GM18502 (cell line): ENCODE results near the gene PROSER3.
A peak's percentile ranks its signal among the peaks of the same experiment; 100 is the strongest.

Experiments used
- ATAC-seq: cut with Tn5 transposase; IDR thresholded peaks from one replicate; pipeline ENCODE4 v1.9.1; 2021; ENCODE audit warnings: mild to moderate bottlenecking; ENCODE audit not compliant: unreplicated experiment, poor library complexity

Gene PROSER3

DNA sequence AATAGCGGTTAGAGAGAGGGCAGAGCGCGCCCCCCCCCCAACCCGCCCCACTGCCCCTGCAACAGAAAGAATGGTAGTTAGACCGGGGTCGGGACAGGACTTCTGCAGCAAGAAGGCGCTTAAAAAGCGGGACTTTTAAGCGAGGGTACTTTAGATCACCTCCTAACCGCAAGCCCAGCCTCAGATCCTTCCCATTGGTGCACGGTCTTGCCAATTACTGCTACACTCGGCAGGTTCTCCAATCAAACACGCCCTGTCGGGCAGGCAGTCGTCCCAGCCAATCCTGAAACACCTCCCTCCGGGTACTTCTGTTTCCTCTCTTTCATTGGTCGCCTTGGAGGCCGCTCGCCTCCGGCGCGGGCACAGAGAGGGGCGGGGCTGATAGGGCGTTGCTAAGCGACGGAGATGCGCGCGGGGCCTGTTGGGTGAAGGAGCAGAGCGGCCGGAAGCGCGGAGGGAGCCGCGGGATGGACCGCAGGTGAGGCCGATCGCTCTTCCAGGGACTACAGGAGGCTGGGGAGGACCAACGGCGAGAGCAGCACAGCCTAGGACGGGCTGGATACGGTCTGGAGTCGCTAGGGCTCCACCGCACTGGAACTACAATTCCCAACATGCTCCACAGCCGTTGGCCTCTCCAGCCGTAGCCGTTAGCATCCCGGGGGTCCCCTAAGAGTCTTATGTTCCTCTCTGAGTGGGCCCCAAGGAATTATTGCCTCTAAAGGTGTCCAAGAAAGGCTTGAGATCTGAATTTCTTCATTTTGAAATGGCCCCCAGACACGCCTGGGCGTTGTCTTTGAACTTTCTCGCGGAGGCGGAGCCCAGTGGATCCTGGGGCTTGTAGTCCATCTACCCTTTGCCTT lies at the start of gene PROSER3:
TSS of gene PROSER3 (plus strand) at position 428 of the 860 bp plus-strand sequence. CDS start at position 468, 40 bp downstream.
- peak; percentile 90 for ATAC-seq

GRCh38 chr19:35708391-35708790 lies 49.6 kb upstream of the PROSER3 start:
- no peak for ATAC-seq

- peak; percentile 37 for ATAC-seq
Observed at GRCh38 chr19:35710784-35711723, 46.9 kb upstream of the PROSER3 start.

DNA sequence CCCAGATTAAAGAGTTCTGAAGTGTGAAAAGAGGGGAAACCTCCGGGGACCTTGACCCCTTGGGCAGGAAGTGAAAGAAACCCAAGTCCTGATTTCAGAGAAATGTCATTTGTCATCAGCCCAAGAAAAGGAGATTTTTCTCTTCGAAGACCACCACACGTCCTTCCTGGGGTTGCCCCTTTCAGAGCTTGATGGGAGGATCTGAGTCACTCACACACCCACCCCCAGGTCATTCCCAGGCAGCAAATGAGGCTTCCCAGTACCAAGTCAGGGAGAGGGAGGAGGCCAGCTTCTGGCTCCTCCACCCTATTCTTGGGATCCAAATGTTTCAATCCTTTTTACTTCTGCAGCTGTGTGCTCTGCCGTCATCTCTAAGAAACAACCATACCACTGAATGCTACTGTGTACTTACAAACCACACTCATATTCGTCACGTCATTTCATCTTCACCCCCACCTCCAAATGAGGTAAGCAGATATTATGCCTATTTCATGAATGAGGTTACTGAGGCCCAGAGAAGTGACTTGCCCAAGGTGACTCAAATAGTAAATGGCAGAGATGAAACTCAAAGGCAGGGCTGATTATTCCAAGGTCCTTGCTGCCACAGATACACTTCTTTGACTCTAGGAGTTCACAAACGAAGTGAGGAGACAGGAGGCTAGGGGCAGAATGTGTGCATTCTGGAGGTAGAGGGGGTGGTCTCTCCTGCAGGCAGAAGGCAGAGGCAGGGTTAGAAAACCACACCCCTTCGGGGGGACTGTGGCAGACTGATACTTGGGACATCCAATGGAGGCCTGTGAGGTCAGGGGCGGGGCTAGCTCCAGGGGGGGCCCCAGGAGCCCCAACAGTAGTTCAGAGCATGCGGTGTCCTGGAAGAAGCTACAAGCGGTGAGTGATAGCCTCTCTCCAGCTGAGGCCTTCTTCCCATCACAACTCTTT lies 45.1 kb upstream of the PROSER3 start:
- ATAC-seq, result no peak

DNA sequence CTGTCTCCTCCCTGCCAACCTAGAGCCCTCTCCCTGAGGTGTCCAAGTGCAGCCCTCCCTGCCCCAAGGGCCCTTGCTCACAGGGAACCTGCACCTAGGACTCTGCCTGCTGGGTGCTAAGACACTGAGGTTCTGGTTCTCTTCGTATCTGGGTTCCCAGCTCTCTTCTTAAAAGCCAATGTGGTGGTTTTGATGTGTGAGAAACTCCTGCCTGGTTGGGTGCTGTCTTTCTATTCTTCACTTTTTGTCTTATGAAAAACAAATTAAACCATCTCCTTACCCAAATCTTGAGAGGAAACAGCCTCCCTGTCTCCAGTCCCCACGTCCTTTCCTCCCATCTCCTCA lies 44.5 kb upstream of the PROSER3 start:
- ATAC-seq, result no peak

DNA sequence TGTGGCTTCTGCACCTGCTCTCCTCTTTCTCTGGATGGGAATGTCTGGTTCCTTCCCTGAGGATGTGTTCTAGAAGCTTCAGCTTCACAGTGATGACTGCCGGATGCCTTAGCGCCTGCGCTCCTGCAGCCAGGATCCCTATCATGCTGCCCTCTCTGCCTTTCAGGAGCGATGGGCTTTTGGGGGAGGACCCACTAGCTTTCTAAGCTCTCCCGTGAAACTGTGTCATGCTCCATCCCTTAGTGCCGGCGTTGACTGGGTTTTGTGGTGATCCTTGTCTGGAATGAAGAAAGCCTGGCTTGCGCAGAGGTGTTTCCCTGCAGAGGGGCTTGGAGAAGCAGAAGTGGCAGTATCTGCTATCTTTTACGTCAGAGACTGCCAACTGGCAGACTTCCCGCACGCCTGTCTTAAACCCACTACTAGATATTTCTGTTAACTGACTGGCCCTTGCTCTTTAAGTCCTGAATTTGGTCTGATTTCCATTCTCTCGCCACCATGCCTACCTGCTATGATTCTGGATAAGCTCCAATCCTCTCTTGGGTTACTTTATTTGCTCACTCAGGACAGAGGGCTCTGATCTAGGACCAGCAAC lies 44.0 kb upstream of the PROSER3 start:
- no peak for ATAC-seq

DNA sequence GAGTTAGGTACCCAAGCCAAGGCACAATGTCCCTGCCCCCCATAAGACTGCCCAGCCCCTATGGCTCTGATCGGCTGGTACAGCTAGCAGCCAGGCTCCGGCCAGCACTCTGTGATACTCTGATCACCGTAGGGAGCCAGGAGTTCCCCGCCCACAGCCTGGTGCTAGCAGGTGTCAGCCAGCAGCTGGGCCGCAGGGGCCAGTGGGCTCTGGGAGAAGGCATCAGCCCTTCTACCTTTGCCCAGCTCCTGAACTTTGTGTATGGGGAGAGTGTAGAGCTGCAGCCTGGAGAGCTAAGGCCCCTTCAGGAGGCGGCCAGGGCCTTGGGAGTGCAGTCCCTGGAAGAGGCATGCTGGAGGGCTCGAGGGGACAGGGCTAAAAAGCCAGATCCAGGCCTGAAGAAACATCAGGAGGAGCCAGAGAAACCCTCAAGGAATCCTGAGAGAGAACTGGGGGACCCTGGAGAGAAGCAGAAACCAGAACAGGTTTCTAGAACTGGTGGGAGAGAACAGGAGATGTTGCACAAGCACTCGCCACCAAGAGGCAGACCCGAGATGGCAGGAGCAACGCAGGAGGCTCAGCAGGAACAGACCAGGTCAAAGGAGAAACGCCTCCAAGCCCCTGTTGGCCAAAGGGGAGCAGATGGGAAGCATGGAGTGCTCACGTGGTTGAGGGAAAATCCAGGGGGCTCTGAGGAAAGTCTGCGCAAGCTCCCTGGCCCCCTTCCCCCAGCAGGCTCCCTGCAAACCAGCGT lies 43.2 kb upstream of the PROSER3 start:
- no peak for ATAC-seq

- no peak for ATAC-seq
Observed at GRCh38 chr19:35715355-35715809, 42.6 kb upstream of the PROSER3 start.

DNA sequence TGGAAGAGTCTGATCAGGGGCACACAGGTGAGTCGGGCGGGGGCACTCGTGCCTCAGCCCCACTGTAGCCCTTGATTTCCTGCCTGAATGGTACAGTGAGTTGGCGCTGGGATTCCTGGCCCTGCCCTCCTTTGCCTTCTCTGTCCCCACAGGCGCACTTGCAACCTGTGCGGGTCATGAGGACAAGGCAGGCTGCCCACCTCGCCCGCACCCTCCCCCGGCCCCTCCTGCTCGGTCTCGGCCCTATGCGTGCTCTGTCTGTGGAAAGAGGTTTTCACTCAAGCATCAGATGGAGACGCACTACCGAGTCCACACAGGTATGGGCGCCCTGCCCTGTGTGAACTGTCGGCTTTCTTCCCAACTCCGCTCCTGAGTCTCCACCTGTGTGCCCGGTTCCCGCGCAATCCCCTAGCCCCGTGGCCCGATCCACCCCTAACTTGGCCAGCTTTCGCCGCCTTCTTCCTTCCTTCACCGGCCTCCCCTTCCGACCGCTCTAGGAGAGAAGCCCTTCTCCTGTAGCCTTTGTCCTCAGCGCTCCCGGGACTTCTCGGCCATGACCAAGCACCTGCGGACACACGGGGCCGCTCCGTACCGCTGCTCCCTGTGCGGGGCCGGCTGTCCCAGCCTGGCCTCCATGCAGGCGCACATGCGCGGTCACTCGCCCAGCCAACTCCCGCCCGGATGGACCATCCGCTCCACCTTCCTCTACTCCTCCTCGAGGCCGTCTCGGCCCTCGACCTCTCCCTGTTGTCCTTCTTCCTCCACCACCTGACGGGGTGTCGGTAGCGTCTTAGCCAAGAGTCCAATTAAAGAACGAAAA lies 41.8 kb upstream of the PROSER3 start:
- ATAC-seq, result no peak

- peak; percentile 61 for ATAC-seq
Observed at GRCh38 chr19:35716801-35717664, 40.9 kb upstream of the PROSER3 start.

DNA sequence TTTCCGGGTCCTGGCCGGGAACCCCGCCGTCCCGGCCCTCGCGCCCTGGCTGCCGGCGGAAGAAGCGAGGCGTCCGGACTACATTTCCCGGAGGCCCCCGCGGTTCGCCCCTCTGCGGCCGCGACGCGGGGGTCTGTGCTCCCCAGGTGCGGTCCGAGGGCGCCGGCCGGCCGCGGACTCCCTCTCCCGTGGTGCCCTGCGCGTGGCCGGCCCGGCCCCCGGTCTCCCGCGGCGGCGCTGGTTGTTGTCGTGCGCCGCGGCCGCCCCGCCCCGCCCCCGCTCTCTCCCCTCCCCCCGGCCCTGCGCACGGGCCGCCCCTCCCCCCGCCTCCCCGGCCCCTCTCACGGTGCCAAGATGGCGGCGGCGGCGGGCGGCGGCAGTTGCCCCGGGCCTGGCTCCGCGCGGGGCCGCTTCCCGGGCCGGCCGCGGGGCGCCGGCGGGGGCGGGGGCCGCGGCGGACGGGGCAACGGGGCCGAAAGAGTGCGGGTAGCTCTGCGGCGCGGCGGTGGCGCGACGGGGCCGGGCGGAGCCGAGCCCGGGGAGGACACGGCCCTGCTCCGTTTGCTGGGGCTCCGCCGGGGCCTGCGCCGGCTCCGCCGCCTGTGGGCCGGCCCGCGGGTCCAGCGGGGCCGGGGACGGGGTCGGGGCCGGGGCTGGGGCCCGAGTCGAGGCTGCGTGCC lies 40.2 kb upstream of the PROSER3 start, which contains the start of gene KMT2B:
TSS of gene KMT2B (plus strand) at position 339 of the 680 bp plus-strand sequence. CDS start at position 355, 16 bp downstream.
- peak; percentile 51 for ATAC-seq

GRCh38 chr19:35718345-35719041 lies 39.5 kb upstream of the PROSER3 start:
- ATAC-seq, result peak; percentile 9

- no peak for ATAC-seq
Observed at GRCh38 chr19:35719402-35720162, 38.4 kb upstream of the PROSER3 start.

DNA sequence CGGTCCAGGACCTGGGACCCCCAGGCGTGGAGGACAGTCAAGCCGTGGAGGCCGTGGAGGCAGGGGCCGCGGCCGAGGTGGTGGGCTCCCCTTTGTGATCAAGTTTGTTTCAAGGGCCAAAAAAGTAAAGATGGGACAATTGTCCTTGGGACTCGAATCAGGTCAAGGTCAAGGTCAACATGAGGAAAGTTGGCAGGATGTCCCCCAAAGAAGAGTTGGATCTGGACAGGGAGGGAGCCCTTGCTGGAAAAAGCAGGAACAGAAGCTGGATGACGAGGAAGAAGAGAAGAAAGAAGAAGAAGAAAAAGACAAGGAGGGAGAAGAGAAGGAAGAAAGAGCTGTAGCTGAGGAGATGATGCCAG lies 37.8 kb upstream of the PROSER3 start:
- ATAC-seq, result no peak

DNA sequence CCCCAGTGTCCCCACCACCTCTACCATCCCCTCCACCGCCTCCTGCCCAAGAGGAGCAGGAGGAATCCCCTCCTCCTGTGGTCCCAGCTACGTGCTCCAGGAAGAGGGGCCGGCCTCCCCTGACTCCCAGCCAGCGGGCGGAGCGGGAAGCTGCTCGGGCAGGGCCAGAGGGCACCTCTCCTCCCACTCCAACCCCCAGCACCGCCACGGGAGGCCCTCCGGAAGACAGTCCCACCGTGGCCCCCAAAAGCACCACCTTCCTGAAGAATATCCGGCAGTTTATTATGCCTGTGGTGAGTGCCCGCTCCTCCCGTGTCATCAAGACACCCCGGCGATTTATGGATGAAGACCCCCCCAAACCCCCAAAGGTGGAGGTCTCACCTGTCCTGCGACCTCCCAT lies 37.3 kb upstream of the PROSER3 start:
- ATAC-seq, result no peak
